K562 (cell line): ENCODE measurements around the gene SKAP2.

Experiments used
- ATF3 ChIP-seq, 2 experiments: fragments of 450-650 bp in 1 of 2; sonication (generic) in 1 of 2; formaldehyde crosslinking in 1 of 2; IDR thresholded peaks in 1 of 2; conservative IDR thresholded peaks in 1 of 2; 2 replicates each; pipeline versions ENCODE4 v1.6.1 to v1.8.1; 2016 to 2023; ENCODE audit warnings: mild to moderate bottlenecking in 2 of 2, moderate library complexity in 2 of 2, inconsistent platforms in 1 of 2, missing genetic modification reagents in 1 of 2
- BRF2 ChIP-seq: IDR thresholded peaks from 3 replicates; pipeline ENCODE4 v1.6.1; 2011; ENCODE audit warnings: borderline replicate concordance, mild to moderate bottlenecking; ENCODE audit not compliant: insufficient read length, insufficient read depth
- CBFB ChIP-seq: sonication (generic); formaldehyde crosslinking; IDR thresholded peaks from 2 replicates; pipeline ENCODE4 v1.4.0; 2020; ENCODE audit warnings: mild to moderate bottlenecking, missing genetic modification reagents
- CHD1 ChIP-seq: fragments of 200-600 bp; sonication (generic); IDR thresholded peaks from one replicate; pipeline ENCODE4 v1.6.1; 2012; ENCODE audit warnings: mild to moderate bottlenecking, moderate library complexity, low read length, inconsistent platforms
- CHD2 ChIP-seq: IDR thresholded peaks from 2 replicates; pipeline ENCODE4 v1.6.1; 2011; ENCODE audit warnings: low read depth, low read length
- CTCF ChIP-seq, 3 experiments: IDR thresholded peaks in 2 of 3; conservative IDR thresholded peaks in 1 of 3; 2 replicates each; pipeline ENCODE4 v1.5.1; 2011 to 2012; ENCODE audit warnings: low read length in 3 of 3, mild to moderate bottlenecking in 3 of 3, control low read depth in 2 of 3, improper control_type of control experiment in 1 of 3, inconsistent platforms in 1 of 3, low read depth in 1 of 3, mixed read lengths in 1 of 3, moderate library complexity in 1 of 3; ENCODE audit not compliant: insufficient read depth in 2 of 3
- E2F5 ChIP-seq: sonication (generic); formaldehyde crosslinking; IDR thresholded peaks from 2 replicates; pipeline ENCODE4 v1.8.0; 2022; ENCODE audit warnings: mild to moderate bottlenecking, missing genetic modification reagents
- ETV5 ChIP-seq: sonication (generic); formaldehyde crosslinking; IDR thresholded peaks from 2 replicates; pipeline ENCODE4 v1.4.0; 2020; ENCODE audit warnings: low read depth, mild to moderate bottlenecking, missing genetic modification reagents
- MAFF ChIP-seq: IDR thresholded peaks from 2 replicates; pipeline ENCODE4 v1.6.1; 2012; ENCODE audit warnings: low read length, improper control_type of control experiment
- POLR2AphosphoS2 ChIP-seq: IDR thresholded peaks from 2 replicates; pipeline ENCODE4 v1.6.1; 2012; ENCODE audit warnings: low read length, improper control_type of control experiment
- TCF7L2 ChIP-seq: fragments of 150-350 bp; IDR thresholded peaks from 2 replicates; pipeline ENCODE4 v1.6.1; 2016; ENCODE audit warnings: low read depth, mild to moderate bottlenecking, low read length, moderate library complexity
- ZNF175 ChIP-seq: fragments of 200-800 bp; sonication (Bioruptor generic); IDR thresholded peaks from 2 replicates; pipeline ENCODE4 v1.6.1; 2016; ENCODE audit warnings: low read depth, mild to moderate bottlenecking, missing genetic modification characterization, missing compliant biosample characterization
- ZNF766 ChIP-seq: fragments of 200-800 bp; sonication (Bioruptor generic); conservative IDR thresholded peaks from 2 replicates; pipeline ENCODE4 v1.6.1; 2016; ENCODE audit warnings: missing genetic modification characterization, missing compliant biosample characterization
- ZZZ3 ChIP-seq: fragments of 450-650 bp; IDR thresholded peaks from 2 replicates; pipeline ENCODE4 v1.6.1; 2016; ENCODE audit warnings: antibody characterized with exemption, mild to moderate bottlenecking, moderate library complexity

- no peak for TF ChIP-seq TCF7L2
- TF ChIP-seq E2F5: no peak
- no peak for TF ChIP-seq MAFF
- TF ChIP-seq POLR2AphosphoS2: no peak
- TF ChIP-seq CBFB (CRISPR knock-in tag): no peak
- TF ChIP-seq ZNF175 (CRISPR knock-in tag): no peak
- TF ChIP-seq CTCF (IDR thresholded peaks at IDR 0.05 in 2 of 3, conservative IDR thresholded peaks at IDR 0.05 in 1 of 3; ENCODE audit: insufficient read depth in 2 of 3, low read depth in 1 of 3, low read length in 3 of 3): no peak
- TF ChIP-seq ZZZ3: no peak
- TF ChIP-seq ATF3 (IDR thresholded peaks at IDR 0.05): no peak
- no peak for TF ChIP-seq ATF3 (CRISPR knock-in tag; conservative IDR thresholded peaks at IDR 0.05)
- TF ChIP-seq CHD2: no peak
- TF ChIP-seq ETV5 (CRISPR knock-in tag): no peak
- TF ChIP-seq BRF2: no peak
- TF ChIP-seq CHD1: no peak
- no peak for TF ChIP-seq ZNF766 (CRISPR knock-in tag)
Observed at GRCh38 chr7:26618898-26619297, 245.5 kb downstream of the SKAP2 start.
